Measurements from ENCODE around the gene MGA. TPM values are rescaled to one million over a fixed set of nuclear protein-coding genes. Genes with fewer than 3 reads are reported as not detected.

The MGA gene
- total and polyA plus RNA-seq, 2 of the 8 experiments (the other 6 are each of a cell fraction or from before 2014, with no cell fraction given), result 7.6 to 53.2 TPM

DNA sequence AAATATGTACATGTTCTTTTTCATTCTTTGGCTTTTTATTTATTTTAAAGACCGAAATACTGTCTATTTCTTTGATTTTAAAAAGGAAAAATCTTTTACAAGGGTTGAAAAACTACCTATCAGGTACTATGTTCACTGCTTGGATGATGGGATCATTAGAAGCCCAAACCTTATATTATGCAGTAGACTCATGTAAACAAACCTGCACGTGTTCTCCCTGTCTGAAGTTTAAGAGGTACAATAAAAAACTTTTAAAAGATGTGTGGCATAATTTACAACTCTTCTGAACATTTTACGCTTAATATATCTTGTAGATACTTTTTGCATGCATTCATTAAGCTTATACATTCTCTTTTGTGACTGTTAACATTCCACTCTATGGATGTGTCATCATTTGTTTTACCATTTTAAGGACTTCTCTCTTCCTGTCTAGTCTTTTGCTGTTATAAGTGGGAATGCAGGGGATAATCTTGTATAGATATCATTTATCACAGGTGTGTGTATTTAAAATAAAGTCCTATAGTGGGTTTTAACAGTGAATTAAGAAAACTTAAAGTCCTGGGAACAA is 6.2 kb downstream of the MGA start:
- Histone ChIP-seq H3K9me3 (ENCODE audit: insufficient read depth in 2 of 2, low read depth in 1 of 2, low read length in 1 of 2) (no peaks in the 10 kb centered on the region), H3K4me3 (ENCODE audit: extremely low read depth in 1 of 4, insufficient read depth in 2 of 4, low read depth in 3 of 4, low read length in 4 of 4) (no peak overlapping the region), H3K18ac (ENCODE audit: extremely low read depth, low read length) (no peak overlapping the region), H2BK20ac (ENCODE audit: low read length) (no peak overlapping the region), H4K91ac (replicated peaks; ENCODE audit: insufficient read length, low read length) (no peak overlapping the region), H3K36me3 (ENCODE audit: control insufficient read depth in 2 of 4, insufficient read depth in 4 of 4, low read length in 3 of 4) (peaks cover 0 to 11% (median 5%) of the 10 kb centered on the region in 4 experiments; a peak in 4 of 8 replicates), H2AK5ac (ENCODE audit: low read depth, low read length) (no peak overlapping the region), H3K56ac (replicated peaks; ENCODE audit: insufficient read length, low read depth, low read length) (no peak overlapping the region), H3K23me2 (ENCODE audit: low read depth, low read length) (peaks cover 6% of the 10 kb centered on the region), H3K23ac (ENCODE audit: insufficient read length) (no peak overlapping the region), H4K8ac (ENCODE audit: extremely low read depth, insufficient read depth, low read length) (no peak overlapping the region), H3K27me3 (replicated peaks in 1 of 4; ENCODE audit: control insufficient read depth in 3 of 4, extremely low read depth in 1 of 4, insufficient read depth in 3 of 4, low read length in 3 of 4) (no peaks in the 10 kb centered on the region), H4K5ac (ENCODE audit: insufficient read length, low read depth, low read length) (no peak overlapping the region), H2BK15ac (ENCODE audit: low read length) (no peak overlapping the region), H3K14ac (ENCODE audit: insufficient read length) (no peak overlapping the region), H3K79me1 (ENCODE audit: low read depth, low read length) (0 out of 2 replicates have a peak, but pooled peaks cover 2% of the 10 kb centered on the region), H3K4me2 (ENCODE audit: insufficient read depth in 1 of 2, low read depth in 2 of 2, low read length in 2 of 2) (no peak overlapping the region), H3K27ac (ENCODE audit: low read depth, low read length) (no peak overlapping the region), H2BK12ac (ENCODE audit: low read depth, low read length) (no peak overlapping the region), H4K20me1 (replicated peaks in 1 of 2; ENCODE audit: control insufficient read depth in 1 of 2, insufficient read depth in 2 of 2, low read length in 2 of 2) (peaks cover 0 to 3% of the 10 kb centered on the region in 2 experiments), H3K79me2 (ENCODE audit: control insufficient read depth in 1 of 2, insufficient read depth in 2 of 2, low read length in 2 of 2) (peaks cover 2 to 97% of the 10 kb centered on the region in 2 experiments), H2BK5ac (ENCODE audit: low read depth, low read length) (no peak overlapping the region), H3K4ac (replicated peaks; ENCODE audit: insufficient read length, low read depth, low read length) (no peak overlapping the region), H3K4me1 (replicated peaks in 1 of 4; ENCODE audit: control insufficient read depth in 3 of 4, insufficient read depth in 4 of 4, low read length in 3 of 4) (peaks cover 0 to 3% (median 0%) of the 10 kb centered on the region in 4 experiments; a peak in 1 of 7 replicates), H2BK120ac (replicated peaks; ENCODE audit: low read depth, low read length) (no peak overlapping the region), H2AFZ (ENCODE audit: low read length) (no peak overlapping the region), H3K9ac (replicated peaks in 1 of 4; ENCODE audit: extremely low read depth in 1 of 4, low read depth in 3 of 4, low read length in 3 of 4) (no peak overlapping the region)
- ChIA-PET CTCF (ENCODE audit: partially characterized antibody) (no interaction called here), POLR2A (ENCODE audit: partially characterized antibody) (no interaction called here)
- FAIRE-seq (no peak), DNase-seq (ENCODE audit: low read depth in 1 of 2, low spot score in 2 of 2) (no peak)
- 77% methylated on average over 3 of the region's 3 CpGs; no CpG with 5 or more reads in 1 of the 2 experiments for WGBS, 2 experiments (ENCODE audit: extremely low coverage in 1 of 2, insufficient coverage in 1 of 2, insufficient read length in 1 of 2, insufficient replicate concordance in 2 of 2, low coverage in 1 of 2, low lambda C conversion rate in 2 of 2, missing lambda C conversion rate in 1 of 2)
- TF ChIP-seq SP4 (IDR thresholded peaks at IDR 0.05; ENCODE audit: low read length) (no peak), SP1 (IDR thresholded peaks at IDR 0.05; ENCODE audit: low read depth, low read length) (no peak), CBX5 (IDR thresholded peaks at IDR 0.05; ENCODE audit: low read depth, low read length) (no peak), TEAD4 (IDR thresholded peaks at IDR 0.05; ENCODE audit: low read depth, low read length) (no peak), SUZ12 (IDR thresholded peaks at IDR 0.05; ENCODE audit: low read length) (no peak), GABPA (IDR thresholded peaks at IDR 0.05; ENCODE audit: borderline replicate concordance, insufficient read depth, low read length) (no peak), POLR2AphosphoS5 (IDR thresholded peaks at IDR 0.05; ENCODE audit: low read depth, low read length) (no peak), BCL11A (IDR thresholded peaks at IDR 0.05; ENCODE audit: low read depth in 2 of 2, low read length in 2 of 2) (no peak), PHF8 (conservative IDR thresholded peaks at IDR 0.05; ENCODE audit: low read depth, low read length) (no peak), GTF2F1 (IDR thresholded peaks at IDR 0.05; ENCODE audit: borderline replicate concordance, low read depth, low read length) (no peak), TAF1 (IDR thresholded peaks at IDR 0.05; ENCODE audit: low read depth, low read length) (no peak), CREB1 (IDR thresholded peaks at IDR 0.05) (no peak), FOSL1 (IDR thresholded peaks at IDR 0.05; ENCODE audit: insufficient read depth, low read depth, low read length) (no peak), CHD2 (IDR thresholded peaks at IDR 0.05; ENCODE audit: low read length) (no peak)
- TF ChIP-seq, protein P1, sequence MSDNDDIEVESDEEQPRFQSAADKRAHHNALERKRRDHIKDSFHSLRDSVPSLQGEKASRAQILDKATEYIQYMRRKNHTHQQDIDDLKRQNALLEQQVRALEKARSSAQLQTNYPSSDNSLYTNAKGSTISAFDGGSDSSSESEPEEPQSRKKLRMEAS (IDR thresholded peaks at IDR 0.05), result no peak

All from H1 (cell line).